H7 (cell line): ENCODE results near the gene CD82. TPM values are rescaled to one million over a fixed set of nuclear protein-coding genes. Genes with fewer than 3 reads are reported as not detected.
A peak's percentile ranks its signal among the peaks of the same experiment; 100 is the strongest.
"Not testable (repeated sequence)": the region's sequence is repeated elsewhere in the genome, so short reads cannot be mapped to it uniquely, and the experiment has no call there.

Experiments
- DNase-seq: peaks from one replicate; pipeline ENCODE4 v3.0.0; 2012
- H3K27me3 ChIP-seq: 2 replicates; pipeline ENCODE4 v1.6.0; 2011; ENCODE audit warnings: mild to moderate bottlenecking, low read length; ENCODE audit not compliant: control insufficient read depth, insufficient read depth
- H3K36me3 ChIP-seq: replicated peaks from 2 replicates; pipeline ENCODE4 v1.5.1; 2011; ENCODE audit warnings: low read length; ENCODE audit not compliant: control insufficient read depth, insufficient read depth
- H3K4me3 ChIP-seq: 2 replicates; pipeline ENCODE4 v1.5.1; 2011; ENCODE audit warnings: low read depth, mild to moderate bottlenecking, control low read depth, low read length, moderate library complexity; ENCODE audit not compliant: insufficient read depth
- total RNA-seq: library from RNA; depleted of rRNA; stranded (reverse); fragments of >200 nt; shearing (Covaris generic); gene quantifications from 2 replicates; pipeline ENCODE4 v1.2.3, GENCODE V29; 2014

Gene CD82
- total RNA-seq, 1 experiment from 2014 or later, result 1.3 TPM

DNA sequence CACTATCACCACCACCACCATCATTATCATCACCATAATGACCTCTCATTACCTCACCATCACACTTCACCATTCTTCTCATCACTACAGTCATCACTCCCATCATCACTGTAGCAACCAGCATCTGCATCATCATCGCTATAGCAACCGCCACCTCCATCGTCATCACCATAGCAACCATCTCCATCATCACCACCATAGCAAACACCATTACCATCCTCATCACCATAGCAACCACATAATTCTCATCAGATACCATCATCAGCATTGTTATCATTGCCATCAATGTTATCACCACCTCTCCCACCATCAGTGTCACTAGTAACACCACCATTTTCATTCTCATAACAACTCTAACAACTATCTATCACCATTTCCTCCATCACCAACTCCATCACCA lies 23.1 kb upstream of the CD82 start:
- Histone ChIP-seq H3K36me3 (no peaks in the 10 kb centered on the region), H3K27me3 (no peaks in the 10 kb centered on the region; the same call in 1 of the 2 replicates), H3K4me3 (no peak overlapping the region)
- no peak for DNase-seq

DNA sequence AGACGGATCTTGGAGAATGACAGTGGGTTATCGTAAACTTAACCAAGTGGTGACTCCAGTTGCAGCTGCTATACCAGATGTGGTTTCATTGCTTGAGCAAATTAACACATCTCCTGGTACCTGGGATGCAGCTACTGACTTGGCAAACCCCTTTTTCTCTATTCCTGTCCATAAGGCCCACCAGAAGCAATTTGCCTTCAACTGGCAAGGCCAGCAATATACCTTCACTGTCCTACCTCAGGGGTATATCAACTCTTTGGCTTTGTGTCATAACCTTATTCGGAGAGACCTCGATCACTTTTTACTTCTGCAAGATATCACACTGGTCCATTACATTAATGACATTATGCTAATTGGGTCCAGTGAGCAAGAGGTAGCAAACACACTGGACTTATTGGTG lies 18.5 kb upstream of the CD82 start:
- H3K4me3 ChIP-seq, H3K36me3 ChIP-seq, DNase-seq, H3K27me3 ChIP-seq: not testable (repeated sequence)

DNA sequence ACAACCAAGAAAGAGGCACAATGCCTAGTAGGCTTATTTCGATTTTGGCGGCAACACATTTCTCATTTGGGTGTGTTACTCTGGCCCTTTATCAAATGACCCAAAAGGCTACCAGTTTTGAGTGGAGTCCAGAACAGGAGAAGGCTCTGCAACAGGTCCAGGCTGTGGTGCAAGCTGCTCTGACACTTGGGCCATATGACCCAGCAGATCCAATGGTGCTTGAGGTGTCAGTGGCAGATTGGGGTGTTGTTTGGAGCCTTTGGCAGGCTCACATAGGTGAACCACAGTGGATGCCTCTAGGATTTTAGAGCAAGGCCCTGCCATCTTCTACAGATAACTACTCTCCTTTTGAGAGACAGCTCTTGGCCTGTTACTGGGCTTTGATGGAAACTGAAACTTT lies 17.9 kb upstream of the CD82 start:
- H3K4me3 ChIP-seq, H3K36me3 ChIP-seq: not testable (repeated sequence)

DNA sequence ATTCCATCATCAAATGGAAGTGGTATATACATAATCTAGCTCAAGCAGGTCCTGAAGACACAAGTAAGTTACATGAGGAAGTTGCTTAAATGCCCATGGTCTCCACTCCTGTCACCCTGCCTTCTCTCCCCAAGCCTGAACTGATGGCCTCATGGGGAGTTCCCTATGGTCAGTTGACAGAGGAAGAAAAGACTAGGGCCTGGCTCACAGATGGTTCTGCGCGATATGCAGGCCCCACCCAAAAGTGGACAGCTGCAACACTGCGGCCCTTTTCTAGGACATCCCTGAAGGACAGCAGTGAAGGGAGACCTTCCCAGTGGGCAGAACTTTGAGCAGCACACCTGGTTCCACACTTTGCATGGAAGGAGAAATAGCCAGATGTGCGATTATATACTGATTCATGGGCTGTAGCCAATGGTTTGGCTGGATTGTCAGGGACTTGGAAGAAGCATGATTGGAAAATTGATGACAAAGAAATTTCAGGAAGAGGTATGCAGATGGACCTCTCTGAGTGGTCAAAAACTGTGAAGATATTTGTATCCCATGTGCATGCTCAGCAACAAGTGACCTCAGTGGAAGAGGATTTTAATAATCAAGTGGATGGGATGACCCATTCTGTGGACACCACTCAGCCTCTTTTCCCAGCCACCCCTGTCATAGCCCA lies 17.3 kb upstream of the CD82 start:
- H3K36me3 ChIP-seq, result no peaks in the 10 kb centered on the region

More for the DNA sequence above, 17.9 kb upstream of the CD82 start:
- not testable (repeated sequence) for DNase-seq, H3K27me3 ChIP-seq

DNA sequence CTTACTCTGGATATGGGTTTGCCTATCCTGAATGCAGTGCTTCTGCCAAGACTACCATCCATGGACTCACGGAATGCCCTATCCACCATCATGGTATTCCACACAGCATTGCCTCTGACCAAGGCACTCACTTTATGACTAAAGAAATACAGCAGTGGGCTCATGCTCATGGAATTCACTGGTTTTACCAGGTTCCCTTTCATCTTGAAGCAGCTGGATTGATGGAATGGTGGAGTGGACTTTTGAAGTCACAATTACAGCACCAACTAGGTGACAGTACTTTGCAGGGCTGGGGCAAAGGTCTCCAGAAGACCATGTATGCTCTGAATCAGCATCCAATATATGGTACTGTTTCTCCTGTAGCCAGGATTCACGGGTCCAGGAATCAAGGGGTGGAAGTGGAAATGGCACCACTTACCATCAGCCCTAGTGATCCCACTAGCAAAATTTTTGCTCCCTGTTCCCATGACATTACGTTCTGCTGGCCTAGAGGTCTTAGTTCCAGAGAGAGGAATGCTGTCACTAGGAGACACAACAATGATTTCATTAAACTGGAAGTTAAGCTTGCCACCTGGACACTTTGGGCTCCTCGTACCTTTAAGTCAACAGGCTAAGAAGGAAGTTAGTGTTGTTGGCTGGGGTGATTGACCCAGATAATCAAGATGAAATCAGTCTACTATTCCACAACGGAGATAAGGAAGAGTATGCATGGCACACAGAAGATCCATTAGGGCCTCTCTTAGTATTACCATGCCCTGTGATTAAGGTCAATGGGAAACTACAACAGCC lies 16.3 kb upstream of the CD82 start:
- not testable (repeated sequence) for H3K27me3 ChIP-seq, H3K4me3 ChIP-seq, DNase-seq, H3K36me3 ChIP-seq

More for the DNA sequence above, 17.3 kb upstream of the CD82 start:
- H3K27me3 ChIP-seq, result no peaks in the 10 kb centered on the region
- no peak for DNase-seq
- no peak overlapping the region for H3K4me3 ChIP-seq

DNA sequence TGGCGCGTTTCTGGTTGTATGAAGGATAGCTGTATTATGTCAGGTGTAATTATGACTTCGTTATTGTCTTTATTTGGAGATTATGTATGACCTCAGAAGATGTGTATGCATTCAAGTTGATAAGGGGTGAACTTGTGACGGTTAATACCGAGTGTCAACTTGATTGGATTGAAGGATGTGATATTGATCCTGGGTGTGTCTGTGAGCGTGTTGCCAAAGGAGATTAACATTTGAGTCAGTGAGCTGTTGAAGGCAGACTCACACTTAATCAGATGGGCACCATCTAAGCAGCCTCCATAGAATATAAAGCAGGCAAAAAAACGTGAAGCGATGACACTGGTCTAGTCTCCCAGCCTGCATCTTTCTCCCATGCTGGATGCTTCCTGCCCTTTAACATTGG lies 15.3 kb upstream of the CD82 start:
- DNase-seq, result no peak
- Histone ChIP-seq H3K36me3 (no peaks in the 10 kb centered on the region), H3K4me3 (no peak overlapping the region), H3K27me3 (no peaks in the 10 kb centered on the region)

DNA sequence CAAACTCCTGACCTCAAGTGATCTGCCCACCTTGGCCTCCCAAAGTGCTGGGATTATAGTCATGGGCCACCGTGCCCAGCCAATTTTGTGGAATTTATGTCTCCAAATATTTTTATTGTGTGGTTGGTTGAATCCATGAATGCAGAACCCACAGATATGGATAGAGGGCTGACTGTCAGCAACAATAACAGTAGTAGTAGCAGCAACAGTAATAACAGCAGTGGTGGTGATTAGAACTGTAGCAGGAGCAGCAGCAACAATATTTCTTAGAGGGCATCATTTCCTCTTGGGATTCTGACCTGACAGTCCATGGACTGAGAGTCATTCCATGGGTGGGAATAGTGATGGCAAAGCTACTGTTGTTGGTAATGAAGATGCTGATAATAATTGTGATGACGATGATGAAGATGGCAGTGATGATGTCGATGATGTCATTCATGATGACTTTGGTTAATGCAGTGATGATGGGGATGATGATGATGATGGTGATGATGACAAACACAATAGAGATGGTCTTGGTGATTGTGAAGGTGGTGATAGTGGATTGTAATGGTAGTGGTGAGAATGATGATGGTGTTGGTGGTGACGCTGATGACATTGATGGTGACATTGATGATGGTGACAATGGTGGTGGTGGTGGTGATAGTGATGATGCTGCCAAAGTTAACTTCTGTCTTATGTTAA lies 13.9 kb upstream of the CD82 start:
- no peaks in the 10 kb centered on the region for H3K36me3 ChIP-seq
- no peak overlapping the region for H3K4me3 ChIP-seq
- no peak for DNase-seq
- H3K27me3 ChIP-seq, result no peaks in the 10 kb centered on the region

DNA sequence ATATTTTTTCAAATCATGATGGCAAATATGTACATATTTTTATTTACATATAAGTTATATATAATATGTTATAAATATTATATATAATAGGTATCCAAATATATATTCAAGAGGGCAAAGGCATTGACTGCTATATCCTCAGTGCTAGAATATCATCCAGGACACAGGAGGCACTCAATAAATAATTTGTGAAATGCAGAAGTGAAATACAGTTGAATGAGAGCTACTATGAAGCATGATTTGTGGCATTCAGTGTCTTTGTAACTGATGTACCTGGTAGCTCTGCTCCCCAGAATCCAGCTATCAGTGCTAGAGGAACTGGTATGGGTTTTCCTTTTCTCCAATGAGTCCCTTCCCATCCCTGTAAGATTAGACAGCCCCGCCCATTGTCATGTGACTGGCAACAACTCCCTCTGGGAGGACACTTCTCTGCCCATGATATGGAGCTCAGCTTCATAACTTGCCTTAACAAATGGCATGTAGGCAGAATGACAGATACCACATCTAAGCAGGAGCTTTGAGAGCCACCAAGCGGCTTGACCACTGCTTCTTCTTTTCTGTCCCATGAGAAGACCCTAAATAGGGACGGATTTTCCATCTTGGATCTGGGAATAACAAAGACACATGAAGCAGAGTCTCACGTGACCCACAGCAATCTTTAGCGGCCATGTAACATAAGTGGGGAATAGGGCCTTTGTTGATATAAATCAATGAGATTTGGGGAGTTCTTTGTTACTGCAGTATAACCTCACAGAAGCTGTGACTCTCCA lies 10.2 kb upstream of the CD82 start:
- no peaks in the 10 kb centered on the region for H3K27me3 ChIP-seq
- H3K36me3 ChIP-seq, result no peaks in the 10 kb centered on the region
- H3K4me3 ChIP-seq, result no peak overlapping the region
- DNase-seq, result no peak

DNA sequence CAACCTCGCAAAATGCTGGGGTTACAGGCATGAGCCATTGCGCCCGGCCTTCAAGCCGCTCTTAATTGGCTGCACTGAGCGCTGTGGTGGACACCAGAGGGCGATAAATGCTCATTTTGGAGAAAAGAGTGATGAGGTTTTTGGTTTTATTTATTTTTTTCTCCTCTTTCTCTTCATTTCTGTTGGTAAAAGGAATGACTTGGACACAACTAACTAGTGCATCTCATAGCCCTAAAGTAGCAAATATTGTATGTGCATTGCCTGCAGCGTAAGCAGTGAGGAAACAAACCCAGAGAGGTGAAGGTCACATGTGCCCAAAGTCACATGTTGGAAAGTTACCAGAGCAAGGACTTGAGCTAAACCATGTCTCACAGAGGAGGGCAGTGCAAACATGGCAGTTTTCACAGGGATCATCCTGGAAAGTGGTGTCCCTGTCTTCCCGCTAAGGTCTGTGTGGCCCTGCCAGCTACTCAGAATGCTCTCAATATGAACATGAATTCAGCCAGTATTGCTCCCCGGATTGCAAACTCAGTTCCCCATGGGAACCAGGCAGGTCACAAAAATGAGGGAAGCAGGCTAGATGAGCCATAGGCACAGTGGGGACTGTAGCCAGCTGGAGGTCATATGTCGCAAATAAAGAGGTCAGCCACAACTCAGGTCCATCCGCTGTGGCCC lies 8.6 kb upstream of the CD82 start:
- H3K36me3 ChIP-seq, result no peaks in the 10 kb centered on the region
- DNase-seq, result no peak
- no peaks in the 10 kb centered on the region for H3K27me3 ChIP-seq
- H3K4me3 ChIP-seq, result no peak overlapping the region

DNA sequence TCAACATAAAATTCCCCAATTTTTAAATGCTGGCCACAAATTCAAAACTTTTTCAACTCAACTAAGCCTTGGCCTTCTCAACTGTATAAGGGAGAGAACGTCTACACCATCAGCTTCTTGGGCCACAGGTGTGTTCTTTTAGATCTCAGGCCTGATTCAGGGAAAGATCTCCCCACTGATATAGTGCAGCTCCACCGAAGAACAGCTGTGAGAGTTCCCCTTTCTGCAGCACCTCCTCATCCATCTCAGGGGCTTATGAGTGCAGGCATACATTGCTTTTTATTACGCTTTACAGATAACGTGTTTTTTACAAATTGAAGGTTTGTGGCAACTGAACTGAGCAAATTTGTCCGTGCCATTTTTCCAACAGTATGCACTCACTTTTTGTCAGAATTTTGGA lies 8.0 kb upstream of the CD82 start:
- DNase-seq, result no peak
- Histone ChIP-seq H3K27me3 (no peaks in the 10 kb centered on the region), H3K4me3 (no peak overlapping the region), H3K36me3 (no peaks in the 10 kb centered on the region)

DNA sequence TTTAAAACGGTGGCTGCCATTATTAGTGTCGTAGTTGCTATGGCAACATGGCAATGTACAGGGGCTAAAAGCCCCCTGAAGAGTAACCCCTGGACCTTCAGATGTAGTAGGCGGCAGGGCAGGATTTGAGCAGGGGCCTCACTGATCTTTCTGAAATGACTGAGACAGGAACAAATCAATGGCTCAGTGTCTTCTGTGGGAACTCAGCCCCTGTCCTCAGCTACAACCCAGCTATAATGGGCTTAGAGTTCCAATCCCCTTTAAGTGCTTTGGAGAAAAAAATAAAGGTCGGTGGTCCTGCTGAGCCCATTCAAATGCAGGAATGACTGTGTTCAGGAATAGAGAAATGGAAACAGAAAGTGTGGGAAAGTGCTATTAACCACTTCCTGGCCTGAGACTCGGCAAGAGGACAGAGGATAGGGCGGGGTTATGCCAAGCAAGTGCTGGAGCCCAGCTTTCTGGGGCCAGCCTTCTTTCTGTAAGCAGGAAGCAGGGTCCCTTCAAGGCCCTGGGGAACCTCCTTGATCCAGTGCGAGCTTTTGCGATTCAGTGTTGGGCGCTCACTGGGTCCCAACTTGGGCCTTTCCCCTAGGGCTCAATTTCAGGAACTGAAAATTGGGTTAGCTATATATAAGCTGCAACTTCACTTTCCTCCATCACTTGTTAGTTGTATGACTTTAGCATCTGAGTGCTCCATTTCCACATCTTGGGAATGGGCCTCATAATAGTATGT lies 6.1 kb upstream of the CD82 start:
- Histone ChIP-seq H3K27me3 (no peaks in the 10 kb centered on the region), H3K4me3 (no peak overlapping the region; the same call in 1 of the 2 replicates), H3K36me3 (no peaks in the 10 kb centered on the region)
- DNase-seq, result peak; percentile 54

DNA sequence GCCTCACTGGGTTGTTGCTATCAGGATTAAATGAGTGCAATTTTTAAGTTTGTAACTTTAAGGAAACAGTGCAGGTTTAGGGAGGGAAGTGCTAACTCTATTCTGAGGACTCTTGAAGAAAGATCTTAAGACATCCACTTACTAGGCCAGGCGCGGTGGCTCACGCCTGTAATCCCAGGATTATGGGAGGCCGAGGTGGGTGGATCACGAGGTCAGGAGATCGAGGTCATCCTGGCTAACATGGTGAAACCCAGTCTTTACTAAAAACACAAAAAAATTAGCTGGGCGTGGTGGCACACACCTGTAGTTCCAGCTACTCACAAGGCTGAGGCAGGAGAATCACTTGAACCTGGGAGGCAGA lies 5.5 kb upstream of the CD82 start:
- H3K27me3 ChIP-seq, H3K36me3 ChIP-seq, DNase-seq, H3K4me3 ChIP-seq: not testable (repeated sequence)

DNA sequence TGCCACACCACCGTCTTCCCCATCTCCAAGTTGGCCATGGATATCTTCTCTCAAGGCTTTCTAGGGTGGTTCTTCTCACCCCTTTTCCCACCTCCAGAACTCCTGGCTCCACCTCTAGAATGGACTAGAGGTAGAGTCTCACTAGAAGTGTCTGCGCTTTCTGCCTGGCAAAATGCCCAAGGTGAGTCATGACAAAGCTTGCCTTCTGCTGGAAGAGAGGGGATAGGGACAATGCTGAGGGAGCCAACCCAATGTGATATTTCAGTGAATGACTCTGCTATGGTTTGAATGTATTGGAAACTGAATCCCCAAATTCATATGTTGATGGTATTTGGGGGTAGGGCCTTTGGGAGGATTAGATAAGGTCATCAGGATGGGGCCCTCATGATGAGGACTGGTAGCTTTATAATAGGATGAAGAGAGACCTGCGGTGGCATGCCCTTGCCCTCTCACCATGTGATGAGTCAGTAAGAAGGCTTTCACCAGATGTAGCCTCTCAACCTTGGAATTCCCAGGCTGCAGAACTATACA lies 4.1 kb upstream of the CD82 start:
- Histone ChIP-seq H3K27me3 (peaks cover 8% of the 10 kb centered on the region), H3K36me3 (no peaks in the 10 kb centered on the region), H3K4me3 (no peak overlapping the region)
- no peak for DNase-seq
